Hepatic stellate cell (primary cell): Measurements from ENCODE around the gene STK31.
"Not testable (repeated sequence)": the region's sequence is repeated elsewhere in the genome, so short reads cannot be mapped to it uniquely, and the experiment has no call there.

Experiments
- DNase-seq: peaks from one replicate; pipeline ENCODE4 v3.0.0; 2011; ENCODE audit warnings: low spot score

STK31 gene

GRCh38 chr7:23710000-23710399 is at the start of gene STK31:
STK31 (plus strand) TSS chr7:23710219; CDS start chr7:23710286, 67 bp downstream.
- no peak for DNase-seq

- no peak for DNase-seq
Measured at GRCh38 chr7:23661385-23661784, 48.6 kb upstream of the STK31 start.

- no peak for DNase-seq
Measured at GRCh38 chr7:23662124-23662983, 47.7 kb upstream of the STK31 start.

- DNase-seq: no peak
Measured at GRCh38 chr7:23662984-23663313, 47.1 kb upstream of the STK31 start.

GRCh38 chr7:23664122-23664521 is 45.9 kb upstream of the STK31 start:
- no peak for DNase-seq

- DNase-seq: no peak
Measured at GRCh38 chr7:23672033-23672432, 38.0 kb upstream of the STK31 start.

- DNase-seq: peak; percentile 74
Measured at GRCh38 chr7:23679898-23680413, 30.1 kb upstream of the STK31 start, which contains the start of gene FAM221A. FAM221A (plus strand) TSS chr7:23680199; CDS start chr7:23680219, 20 bp downstream.

- peak; percentile 37 for DNase-seq
Measured at GRCh38 chr7:23680414-23681405, 29.3 kb upstream of the STK31 start.

- DNase-seq: not testable (repeated sequence)
Measured at GRCh38 chr7:23684041-23684440, 26.0 kb upstream of the STK31 start.

GRCh38 chr7:23685731-23686130 is 24.3 kb upstream of the STK31 start:
- DNase-seq: no peak

GRCh38 chr7:23687011-23687410 is 23.0 kb upstream of the STK31 start:
- DNase-seq: no peak

- DNase-seq: no peak
Measured at GRCh38 chr7:23689165-23689564, 20.9 kb upstream of the STK31 start.

GRCh38 chr7:23691320-23691719 is 18.7 kb upstream of the STK31 start:
- DNase-seq: no peak

GRCh38 chr7:23693224-23693623 is 16.8 kb upstream of the STK31 start:
- DNase-seq: no peak

GRCh38 chr7:23696916-23697441 is 13.0 kb upstream of the STK31 start:
- peak; percentile 50 for DNase-seq

- DNase-seq: no peak
Measured at GRCh38 chr7:23698822-23699221, 11.2 kb upstream of the STK31 start.

GRCh38 chr7:23700046-23700445 is 10.0 kb upstream of the STK31 start:
- DNase-seq: no peak

- DNase-seq: no peak
Measured at GRCh38 chr7:23709081-23709750, 803 bp upstream of the STK31 start.

- DNase-seq: peak; percentile 55
Measured at GRCh38 chr7:23712368-23713284, 2.6 kb downstream of the STK31 start.
